ENCODE data around the gene HSD17B8.

HSD17B8 gene

DNA sequence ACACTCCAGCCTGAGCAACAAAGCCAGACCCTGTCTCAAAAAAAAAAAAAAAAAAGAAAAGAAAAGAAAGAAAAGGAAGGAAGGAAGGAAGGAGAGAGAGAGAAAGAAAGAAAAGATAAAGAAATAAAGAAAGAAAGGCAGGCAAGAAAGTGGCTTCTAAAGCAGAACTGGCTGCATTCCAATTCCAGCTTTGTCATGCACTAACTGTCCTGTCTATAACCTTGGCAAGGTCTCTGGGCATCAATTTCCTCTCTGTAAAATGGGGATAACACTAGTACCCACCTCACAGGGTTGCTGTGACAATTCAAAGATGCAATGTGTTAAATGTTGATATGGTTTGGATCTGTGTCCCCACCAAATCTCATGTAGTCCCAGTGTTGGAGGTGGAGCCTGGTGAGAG lies 31.9 kb downstream of the HSD17B8 start:
- DNase-seq (ENCODE audit: low read depth), result no peak
- no peak for TF ChIP-seq CTCF (IDR thresholded peaks at IDR 0.05; ENCODE audit: low read length, missing control alignments)
- no peak overlapping the region for H3K4me3 ChIP-seq (replicated peaks; ENCODE audit: low read depth, low read length)

- no peak overlapping the region for H3K4me3 ChIP-seq (replicated peaks; ENCODE audit: low read depth, low read length)
- no peak for DNase-seq (ENCODE audit: low read depth)
- TF ChIP-seq CTCF (IDR thresholded peaks at IDR 0.05; ENCODE audit: low read length, missing control alignments), result no peak
Measured at GRCh38 chr6:33236852-33237251, 32.4 kb downstream of the HSD17B8 start.

- no peak for TF ChIP-seq CTCF (IDR thresholded peaks at IDR 0.05; ENCODE audit: low read length, missing control alignments)
- DNase-seq (ENCODE audit: low read depth), result no peak
- no peak overlapping the region for H3K4me3 ChIP-seq (replicated peaks; ENCODE audit: low read depth, low read length)
Measured at GRCh38 chr6:33237741-33238140, 33.3 kb downstream of the HSD17B8 start.

GRCh38 chr6:33241968-33242367 lies 37.5 kb downstream of the HSD17B8 start:
- no peak overlapping the region for H3K4me3 ChIP-seq (replicated peaks; ENCODE audit: low read depth, low read length)
- TF ChIP-seq CTCF (IDR thresholded peaks at IDR 0.05; ENCODE audit: low read length, missing control alignments), result no peak
- DNase-seq (ENCODE audit: low read depth), result no peak

- DNase-seq (ENCODE audit: low read depth), result no peak
- no peak for TF ChIP-seq CTCF (IDR thresholded peaks at IDR 0.05; ENCODE audit: low read length, missing control alignments)
- no peak overlapping the region for H3K4me3 ChIP-seq (replicated peaks; ENCODE audit: low read depth, low read length)
Measured at GRCh38 chr6:33243476-33243875, 39.0 kb downstream of the HSD17B8 start.

- DNase-seq (ENCODE audit: low read depth), result peak; percentile 89
- TF ChIP-seq CTCF (IDR thresholded peaks at IDR 0.05; ENCODE audit: low read length, missing control alignments), result peak; percentile 87
- peak overlapping the region; percentile 79 for H3K4me3 ChIP-seq (replicated peaks; ENCODE audit: low read depth, low read length)
Measured at GRCh38 chr6:33247977-33248642, 43.7 kb downstream of the HSD17B8 start.

GRCh38 chr6:33248643-33248931 lies 44.1 kb downstream of the HSD17B8 start:
- TF ChIP-seq CTCF (IDR thresholded peaks at IDR 0.05; ENCODE audit: low read length, missing control alignments), result no peak
- peak overlapping the region; percentile 79 for H3K4me3 ChIP-seq (replicated peaks; ENCODE audit: low read depth, low read length)
- peak; percentile 58 for DNase-seq (ENCODE audit: low read depth)
